ENCODE measurements around the gene CPB1. TPM values are rescaled to one million over a fixed set of nuclear protein-coding genes. Genes with fewer than 3 reads are reported as not detected.

The CPB1 gene
- total and polyA plus RNA-seq, 12 donors: 15.7 to 569 (median 104) TPM

GRCh38 chr3:148882288-148882687 is 54.7 kb downstream of the CPB1 start:
- DNase-seq: no peak
- H3K27ac ChIP-seq: no peak overlapping the region
- 86 to 91% (median 88%) methylated on average over 4 of the region's 4 CpGs for WGBS, 4 donors
- no peak for TF ChIP-seq POLR2A (IDR thresholded peaks at IDR 0.05)
- no peaks in the 10 kb centered on the region for H3K36me3 ChIP-seq (replicated peaks in 1 of 2)
- H3K27me3 ChIP-seq: no peaks in the 10 kb centered on the region
- H3K9me3 ChIP-seq (replicated peaks in 1 of 3): no peaks in the 10 kb centered on the region
- H3K4me1 ChIP-seq (replicated peaks in 1 of 2): no peaks in the 10 kb centered on the region
- H3K4me3 ChIP-seq: no peak overlapping the region
- intact Hi-C loops (cut with DNase I): no loop called here

DNA sequence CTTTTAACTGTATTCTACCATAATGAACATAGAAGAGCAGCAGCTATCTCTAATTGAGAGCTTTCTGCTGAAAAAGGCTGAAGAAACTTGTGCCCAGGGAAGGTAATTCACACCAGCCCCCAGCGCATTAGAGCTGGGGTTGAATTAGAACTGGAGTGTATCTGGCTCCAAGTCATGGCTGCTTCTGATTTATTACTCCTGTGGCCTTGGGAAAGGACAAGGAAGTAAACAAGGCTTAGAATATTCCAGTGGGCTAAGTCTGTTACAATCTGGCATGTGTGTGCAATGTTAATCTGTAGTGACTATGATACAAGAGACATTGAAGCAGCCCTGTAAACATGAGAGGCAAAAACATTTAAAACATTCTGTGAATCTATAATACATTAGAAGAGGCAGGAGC is 55.6 kb downstream of the CPB1 start:
- no peaks in the 10 kb centered on the region for H3K27me3 ChIP-seq
- H3K4me1 ChIP-seq (replicated peaks in 1 of 2): no peaks in the 10 kb centered on the region
- H3K9me3 ChIP-seq (replicated peaks in 1 of 3): no peaks in the 10 kb centered on the region
- WGBS, 4 donors: 76 to 82% (median 79%) methylated on average over 1 of the region's 1 CpG
- no peak overlapping the region for H3K4me3 ChIP-seq
- intact Hi-C loops (cut with DNase I): no loop called here
- no peak for DNase-seq
- no peak overlapping the region for H3K27ac ChIP-seq
- TF ChIP-seq POLR2A (IDR thresholded peaks at IDR 0.05): no peak
- TF ChIP-seq CTCF (IDR thresholded peaks at IDR 0.05): no peak
- H3K36me3 ChIP-seq (replicated peaks in 1 of 2): no peaks in the 10 kb centered on the region

GRCh38 chr3:148884261-148884660 is 56.6 kb downstream of the CPB1 start:
- Histone ChIP-seq H3K27me3 (no peaks in the 10 kb centered on the region), H3K36me3 (replicated peaks in 1 of 2) (no peaks in the 10 kb centered on the region), H3K27ac (no peak overlapping the region), H3K9me3 (replicated peaks in 1 of 3) (no peaks in the 10 kb centered on the region), H3K4me1 (replicated peaks in 1 of 2) (no peaks in the 10 kb centered on the region), H3K4me3 (no peak overlapping the region)
- no peak for TF ChIP-seq POLR2A (IDR thresholded peaks at IDR 0.05)
- TF ChIP-seq CTCF (IDR thresholded peaks at IDR 0.05): no peak
- intact Hi-C loops (cut with DNase I): no loop called here
- no peak for DNase-seq

- WGBS, 4 donors: 86 to 94% (median 92%) methylated on average over 2 of the region's 2 CpGs
- no peak overlapping the region for H3K4me3 ChIP-seq
Observed at GRCh38 chr3:148889828-148890227, 62.2 kb downstream of the CPB1 start.

More at GRCh38 chr3:148889828-148890227, 62.2 kb downstream of the CPB1 start:
- no peaks in the 10 kb centered on the region for H3K4me1 ChIP-seq (replicated peaks in 1 of 2)
- H3K27ac ChIP-seq: no peak overlapping the region
- H3K27me3 ChIP-seq: no peaks in the 10 kb centered on the region
- TF ChIP-seq CTCF (IDR thresholded peaks at IDR 0.05): no peak
- no peak for TF ChIP-seq POLR2A (IDR thresholded peaks at IDR 0.05)
- H3K36me3 ChIP-seq (replicated peaks in 1 of 2): no peaks in the 10 kb centered on the region
- intact Hi-C loops (cut with DNase I): no loop called here
- no peaks in the 10 kb centered on the region for H3K9me3 ChIP-seq (replicated peaks in 1 of 3)
- no peak for DNase-seq
